Measurements from ENCODE around the gene C2orf69.

C2orf69 gene

DNA sequence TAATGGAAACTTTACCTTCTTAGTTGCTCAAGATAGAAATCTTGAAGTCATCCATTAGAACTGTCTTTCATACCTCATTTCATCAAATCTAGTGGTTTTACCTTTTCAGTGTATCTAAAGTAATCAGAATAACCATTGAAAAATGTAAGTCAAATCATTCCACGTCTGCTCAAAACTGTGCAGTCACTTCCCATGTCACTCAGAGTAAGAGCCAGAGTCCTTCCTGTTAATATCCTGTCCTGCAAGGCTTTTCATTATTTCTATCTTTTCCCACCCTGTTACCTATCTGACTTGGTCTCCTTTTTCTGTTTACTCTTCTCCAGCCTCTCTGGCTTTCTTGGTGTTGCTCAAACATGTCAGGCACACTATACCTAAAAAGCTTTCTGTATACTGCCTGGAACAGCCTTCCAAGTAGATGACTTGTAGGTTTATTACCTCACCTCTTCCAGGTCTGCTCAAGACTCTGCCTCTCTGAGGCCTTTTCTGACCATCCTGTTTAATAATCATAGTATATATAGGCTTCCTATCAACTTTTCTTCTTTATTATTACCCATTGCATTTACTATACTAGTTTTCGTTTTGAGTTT, 3.4 kb downstream of the C2orf69 start:
- no peak for DNase-seq (ENCODE audit: low read depth in 2 of 2)

- DNase-seq (ENCODE audit: low read depth in 2 of 2): no peak
Observed at GRCh38 chr2:199916980-199917379, 5.9 kb downstream of the C2orf69 start.

DNA sequence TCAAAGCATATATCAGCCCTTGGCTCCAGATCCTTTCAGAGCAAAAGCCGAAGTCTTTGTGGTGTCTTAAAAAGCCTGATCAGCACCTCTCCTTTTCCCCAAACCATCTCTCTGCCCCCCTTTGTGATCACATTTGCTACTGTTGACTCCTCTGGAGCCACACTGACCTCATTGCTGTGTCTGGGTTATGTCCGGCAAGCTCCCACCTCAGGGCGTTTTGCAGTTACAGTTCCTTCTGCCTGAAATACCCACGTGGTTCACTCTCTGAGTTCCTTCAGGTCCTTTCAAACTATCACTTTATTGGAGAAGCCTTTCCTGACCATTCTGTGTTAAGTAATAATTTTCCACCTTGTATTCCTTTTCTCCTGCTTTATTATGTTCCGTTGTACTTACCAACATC, 11.8 kb downstream of the C2orf69 start:
- DNase-seq (ENCODE audit: low read depth in 2 of 2): no peak

DNA sequence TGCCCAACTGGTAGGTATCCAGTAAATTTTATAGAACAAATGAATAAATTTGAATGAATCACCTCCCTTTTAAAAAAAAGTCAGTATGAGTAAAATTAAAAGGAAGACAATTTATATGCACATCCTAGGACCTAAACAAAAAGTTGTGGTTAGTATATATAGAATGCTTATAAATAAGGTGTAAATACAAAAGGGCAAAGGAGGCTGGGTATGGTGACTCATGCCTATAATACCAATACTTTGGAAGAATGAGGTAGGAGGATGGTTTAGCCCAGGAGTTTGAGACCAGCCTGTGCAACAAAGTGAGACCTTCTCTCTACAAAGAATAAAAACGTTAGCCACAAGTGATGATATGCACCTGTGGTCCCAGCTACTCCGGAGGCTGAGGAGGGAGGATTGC, 12.8 kb downstream of the C2orf69 start:
- DNase-seq (ENCODE audit: low read depth in 2 of 2): no peak

DNA sequence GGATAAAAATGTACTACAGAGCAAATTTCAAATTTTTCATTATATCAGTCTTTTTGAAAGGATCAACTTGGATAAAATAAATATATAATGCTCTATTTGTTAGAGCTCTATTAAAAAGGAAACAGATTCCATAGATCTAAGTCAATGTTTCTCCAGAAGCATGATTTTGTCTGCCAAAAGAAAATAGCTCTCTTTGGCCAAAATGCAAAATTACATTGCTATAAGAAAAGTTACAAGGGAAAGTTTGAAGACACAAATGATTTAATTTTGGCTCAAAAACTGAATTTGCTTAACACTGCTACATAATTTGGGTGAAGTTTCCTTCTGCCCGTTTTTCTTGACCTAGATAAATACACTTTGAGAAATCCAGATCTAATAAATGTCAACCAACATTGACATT, 15.7 kb downstream of the C2orf69 start:
- no peak for DNase-seq (ENCODE audit: low read depth in 2 of 2)

DNA sequence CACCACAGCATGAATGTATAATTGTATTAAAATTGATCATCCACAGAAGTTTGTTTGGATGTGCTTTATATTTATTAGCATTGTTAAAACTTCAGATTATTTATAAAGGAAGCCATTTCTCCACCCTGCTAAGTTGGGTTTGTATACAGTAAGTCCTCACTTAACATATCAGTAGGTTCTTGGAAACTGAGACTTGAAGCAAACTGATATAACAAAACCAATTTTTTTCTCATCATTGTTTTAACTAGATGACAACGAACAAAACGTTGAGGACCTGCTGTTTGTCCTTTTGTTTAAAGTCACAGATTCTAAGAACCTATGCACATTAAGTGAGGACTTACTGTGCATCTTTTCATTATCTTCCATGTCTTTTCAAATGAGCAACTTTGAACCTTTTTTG, 17.1 kb downstream of the C2orf69 start:
- DNase-seq (ENCODE audit: low read depth in 2 of 2): no peak

GRCh38 chr2:199928626-199929025, 17.5 kb downstream of the C2orf69 start:
- no peak for DNase-seq (ENCODE audit: low read depth in 2 of 2)

- DNase-seq (ENCODE audit: low read depth in 2 of 2): no peak
Observed at GRCh38 chr2:199929262-199929661, 18.2 kb downstream of the C2orf69 start.

DNA sequence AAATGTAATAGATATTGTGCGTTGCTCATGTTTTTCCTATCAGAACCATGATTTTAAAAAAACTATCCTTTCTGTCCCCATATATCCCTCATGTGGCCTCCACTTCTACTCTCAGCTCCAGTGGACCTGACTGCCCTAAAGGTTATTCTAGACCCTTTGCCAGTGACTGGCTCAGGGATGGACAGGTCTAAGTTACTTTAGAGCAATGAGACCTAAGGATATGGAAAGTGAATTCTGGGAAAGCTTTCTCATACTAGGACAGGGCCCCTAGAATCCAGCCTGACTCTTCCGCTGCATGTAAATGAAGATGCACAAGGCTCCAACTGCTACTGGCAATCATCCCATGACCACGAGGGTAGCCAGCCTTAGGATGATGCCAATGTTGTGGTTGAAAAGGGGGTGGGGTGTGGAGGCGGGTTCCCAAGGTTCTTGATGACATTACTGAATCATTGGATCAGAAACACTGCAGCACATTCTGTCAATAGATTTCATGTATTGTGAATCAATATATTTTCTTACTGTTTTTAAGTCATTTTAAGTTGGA, 21.3 kb downstream of the C2orf69 start:
- DNase-seq (ENCODE audit: low read depth in 2 of 2): no peak

DNA sequence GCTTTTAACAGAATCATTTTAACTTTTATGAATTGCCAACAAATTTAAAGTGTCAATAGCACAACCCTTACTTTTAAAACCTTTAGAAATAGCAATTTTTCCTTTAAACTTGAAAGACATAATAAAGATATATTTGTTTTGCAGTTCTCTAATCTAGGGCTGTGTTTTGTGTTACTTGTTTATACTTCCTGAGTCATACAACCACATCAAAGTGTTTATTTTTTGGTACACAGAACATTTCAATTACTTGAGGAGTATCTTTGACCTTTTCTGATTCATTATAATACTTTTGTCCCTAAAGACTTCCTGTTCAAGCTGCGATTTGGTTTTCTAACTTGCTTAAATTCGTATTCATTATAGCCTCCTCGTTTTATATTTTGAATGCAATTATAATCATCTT, 22.4 kb downstream of the C2orf69 start:
- no peak for DNase-seq (ENCODE audit: low read depth in 2 of 2)

DNA sequence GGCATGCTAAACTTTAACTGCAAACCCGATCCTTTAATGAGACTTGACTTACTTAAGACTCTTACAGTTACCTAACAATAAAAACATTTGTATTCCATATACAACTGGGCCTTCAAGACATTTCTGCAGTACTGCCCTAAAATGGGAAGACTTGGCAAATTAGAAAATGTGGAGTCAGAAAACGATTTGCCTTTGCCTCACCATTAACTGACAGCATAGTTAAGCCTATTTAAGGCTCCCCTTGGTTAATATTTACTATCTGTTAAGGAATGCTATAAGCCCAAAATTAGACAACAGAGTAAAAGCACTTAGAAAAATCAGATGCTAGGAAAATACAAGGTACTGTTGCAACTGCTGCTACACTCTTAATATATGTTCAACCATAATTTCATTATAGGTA, 25.5 kb downstream of the C2orf69 start:
- DNase-seq (ENCODE audit: low read depth in 2 of 2): no peak

DNA sequence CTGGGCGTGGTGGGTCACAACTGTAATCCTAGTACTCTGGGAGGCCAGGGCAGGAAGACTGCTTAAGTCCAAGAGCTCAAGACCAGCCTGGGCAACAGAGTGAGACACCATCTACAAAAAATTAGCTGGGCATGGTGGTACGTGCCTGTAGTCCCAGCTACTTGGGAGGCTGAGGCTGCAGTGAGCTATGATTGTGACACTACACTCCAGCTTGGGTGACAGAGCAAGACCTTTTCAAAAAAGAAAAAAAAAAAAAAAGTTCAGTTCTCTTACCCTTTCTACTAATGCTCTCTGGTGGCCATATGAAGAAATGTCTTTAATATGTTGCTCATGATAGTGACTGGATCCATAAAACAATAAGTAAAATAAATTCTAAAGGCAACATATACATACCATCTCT, 29.3 kb downstream of the C2orf69 start:
- no peak for DNase-seq (ENCODE audit: low read depth in 2 of 2)

- no peak for DNase-seq (ENCODE audit: low read depth in 2 of 2)
Observed at GRCh38 chr2:199943373-199943772, 32.3 kb downstream of the C2orf69 start.

DNA sequence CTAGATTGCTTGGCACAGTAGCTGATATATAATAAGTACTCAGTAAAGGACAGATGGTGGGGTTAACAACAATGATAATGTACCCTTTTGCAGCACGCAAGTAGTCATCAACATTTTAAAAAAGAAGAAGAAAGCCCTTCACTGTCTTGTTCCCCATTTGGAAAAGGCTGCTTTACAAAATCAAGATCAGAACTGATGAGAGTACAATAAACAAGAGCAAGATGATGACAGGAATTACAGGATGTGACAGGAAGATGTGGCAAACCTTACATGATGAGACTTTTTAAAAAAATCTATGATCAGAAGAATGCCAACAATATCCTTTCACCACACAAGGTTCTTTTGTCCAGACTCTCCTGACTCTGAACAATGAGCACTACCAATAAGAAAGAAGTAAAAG, 35.1 kb downstream of the C2orf69 start:
- DNase-seq (ENCODE audit: low read depth in 2 of 2): no peak

DNA sequence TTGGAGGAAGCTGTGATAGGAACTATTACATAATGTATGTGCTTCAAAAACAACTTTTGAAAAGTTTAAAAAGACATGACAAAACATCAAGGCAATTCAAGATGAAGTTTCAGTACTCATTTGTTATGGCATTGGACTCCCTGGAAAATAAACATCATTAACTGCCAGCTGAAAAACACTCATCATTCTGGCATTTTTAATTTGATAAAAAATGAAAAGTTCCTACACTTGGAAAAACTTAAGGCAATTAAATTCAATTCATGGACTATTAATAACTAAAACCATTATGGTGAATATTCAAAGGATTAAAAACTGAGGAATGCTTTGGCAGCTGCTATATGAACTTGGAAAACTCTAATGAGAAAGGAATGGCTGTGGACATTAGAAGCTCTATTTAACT, 35.7 kb downstream of the C2orf69 start:
- DNase-seq (ENCODE audit: low read depth in 2 of 2): no peak

GRCh38 chr2:199950396-199950795, 39.3 kb downstream of the C2orf69 start:
- no peak for DNase-seq (ENCODE audit: low read depth in 2 of 2)

GRCh38 chr2:199951023-199951422, 39.9 kb downstream of the C2orf69 start:
- no peak for DNase-seq (ENCODE audit: low read depth in 2 of 2)

GRCh38 chr2:199955007-199955338, 43.9 kb downstream of the C2orf69 start:
- no peak for DNase-seq (ENCODE audit: low read depth in 2 of 2)

GRCh38 chr2:199955339-199956061, 44.4 kb downstream of the C2orf69 start, which contains the start of the genes MAIP1 and TYW5:
Gene MAIP1 (plus strand): TSS chr2:199955582. CDS start chr2:199955799, 217 bp downstream.
Gene TYW5 (minus strand): TSS chr2:199955491. CDS start chr2:199955470, 21 bp downstream.
- DNase-seq (ENCODE audit: low read depth in 2 of 2): peak; percentile 68 to 72

GRCh38 chr2:199956062-199956380, 44.9 kb downstream of the C2orf69 start:
- DNase-seq (ENCODE audit: low read depth in 2 of 2): no peak

- no peak for DNase-seq (ENCODE audit: low read depth in 2 of 2)
Observed at GRCh38 chr2:199958014-199958413, 46.9 kb downstream of the C2orf69 start.

- no peak for DNase-seq (ENCODE audit: low read depth in 2 of 2)
Observed at GRCh38 chr2:199962203-199962602, 51.1 kb downstream of the C2orf69 start.

GRCh38 chr2:199966405-199966804, 55.3 kb downstream of the C2orf69 start:
- no peak for DNase-seq (ENCODE audit: low read depth in 2 of 2)

DNA sequence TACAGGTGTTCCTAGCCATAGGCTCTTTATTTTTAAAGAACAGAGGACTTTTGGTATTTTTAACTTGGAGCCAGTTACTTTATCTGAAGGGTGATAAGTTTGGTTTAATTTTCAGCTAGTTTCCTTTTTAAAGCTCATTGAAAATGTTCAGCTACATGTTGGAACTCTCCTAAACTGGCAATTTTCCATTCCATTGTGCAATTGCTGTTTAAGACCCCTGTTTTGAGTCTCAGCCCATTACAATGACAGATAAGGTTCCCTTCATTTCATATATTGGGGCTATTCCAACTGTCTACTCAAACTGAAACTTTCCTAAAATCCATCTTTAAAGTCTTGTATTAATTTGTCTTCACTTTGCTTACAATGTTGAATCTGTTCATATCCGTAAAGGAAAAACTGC, 55.9 kb downstream of the C2orf69 start:
- no peak for DNase-seq (ENCODE audit: low read depth in 2 of 2)
